Loucy (cell line): ENCODE measurements around the gene KATNAL1.

Source experiments
- H2AFZ ChIP-seq: fragments of 200-600 bp; sonication (generic); 2 replicates; pipeline ENCODE4 v1.6.0; 2016; ENCODE audit warnings: antibody characterized with exemption, mild to moderate bottlenecking, low read length, moderate library complexity
- H3F3A ChIP-seq: fragments of 200-600 bp; 2 replicates; pipeline ENCODE4 v1.6.0; 2016; ENCODE audit warnings: antibody characterized with exemption, low read depth, mild to moderate bottlenecking
- H3K27me3 ChIP-seq: fragments of 200-600 bp; sonication (generic); 2 replicates; pipeline ENCODE4 v1.6.1; 2014; ENCODE audit warnings: low read length, mild to moderate bottlenecking; ENCODE audit not compliant: insufficient read depth, poor library complexity, severe bottlenecking
- H3K36me3 ChIP-seq: fragments of 200-600 bp; sonication (generic); 2 replicates; pipeline ENCODE4 v1.6.1; 2016; ENCODE audit warnings: low read length; ENCODE audit not compliant: insufficient read depth
- H3K4me1 ChIP-seq: fragments of 200-600 bp; sonication (generic); 2 replicates; pipeline ENCODE4 v1.5.1; 2014; ENCODE audit warnings: low read length, mild to moderate bottlenecking; ENCODE audit not compliant: insufficient read depth, poor library complexity, severe bottlenecking
- H3K4me2 ChIP-seq: fragments of 200-600 bp; sonication (generic); 2 replicates; pipeline ENCODE4 v1.6.0; 2014; ENCODE audit warnings: antibody characterized with exemption, low read length, low read depth, mild to moderate bottlenecking; ENCODE audit not compliant: poor library complexity, severe bottlenecking
- H3K4me3 ChIP-seq: fragments of 200-600 bp; sonication (generic); 2 replicates; pipeline ENCODE4 v1.5.1; 2014; ENCODE audit warnings: low read length, mild to moderate bottlenecking, mixed read lengths; ENCODE audit not compliant: poor library complexity, severe bottlenecking
- H3K79me2 ChIP-seq: fragments of 200-600 bp; sonication (generic); 2 replicates; pipeline ENCODE4 v1.6.1; 2014; ENCODE audit warnings: low read length; ENCODE audit not compliant: insufficient read depth
- H3K9ac ChIP-seq: fragments of 200-600 bp; sonication (generic); 2 replicates; pipeline ENCODE4 v1.6.0; 2014; ENCODE audit warnings: mild to moderate bottlenecking, low read depth, low read length, moderate library complexity; ENCODE audit not compliant: poor library complexity, severe bottlenecking
- H3K9me2 ChIP-seq: fragments of 200-600 bp; sonication (generic); replicated peaks from 2 replicates; pipeline ENCODE4 v1.6.1; 2016; ENCODE audit warnings: low read depth, low read length, mixed read lengths
- H3K9me3 ChIP-seq: fragments of 200-600 bp; sonication (generic); 2 replicates; pipeline ENCODE4 v1.6.1; 2014; ENCODE audit warnings: mild to moderate bottlenecking, antibody characterized with exemption, low read length, low read depth; ENCODE audit not compliant: insufficient read depth
- H4K20me1 ChIP-seq: fragments of 200-600 bp; sonication (generic); 2 replicates; pipeline ENCODE4 v1.6.0; 2014; ENCODE audit warnings: antibody characterized with exemption, low read length, mild to moderate bottlenecking; ENCODE audit not compliant: insufficient read depth, poor library complexity, severe bottlenecking
- CTCF ChIP-seq: fragments of 200-600 bp; sonication (generic); conservative IDR thresholded peaks from 2 replicates; pipeline ENCODE4 v1.5.1; 2014; ENCODE audit warnings: mild to moderate bottlenecking, antibody characterized with exemption, low read length
- EZH2phosphoT487 ChIP-seq: fragments of 200-600 bp; IDR thresholded peaks from 2 replicates; pipeline ENCODE4 v1.6.1; 2018; ENCODE audit warnings: antibody characterized with exemption, mild to moderate bottlenecking, moderate library complexity, borderline replicate concordance

KATNAL1 gene

GRCh38 chr13:30222254-30222653 is 85.1 kb downstream of the KATNAL1 start:
- Histone ChIP-seq H3K27me3 (no peaks in the 10 kb centered on the region), H3K4me1 (no peaks in the 10 kb centered on the region), H3K9me3 (peaks cover 17% of the 10 kb centered on the region; the same call in 1 of the 2 replicates), H2AFZ (no peak overlapping the region), H3K4me3 (no peak overlapping the region), H3K9me2 (no peaks in the 10 kb centered on the region), H3K9ac (no peak overlapping the region), H3K36me3 (peaks cover 57% of the 10 kb centered on the region), H4K20me1 (no peaks in the 10 kb centered on the region), H3K79me2 (no peaks in the 10 kb centered on the region), H3F3A (no peaks in the 10 kb centered on the region), H3K4me2 (no peak overlapping the region)
- TF ChIP-seq CTCF (no peak), EZH2phosphoT487 (no peak)

- Histone ChIP-seq H3K4me2 (no peak overlapping the region), H2AFZ (no peak overlapping the region), H3K79me2 (peaks cover 8% of the 10 kb centered on the region; the same call in 1 of the 2 replicates), H3F3A (no peaks in the 10 kb centered on the region), H3K36me3 (peaks cover 18% of the 10 kb centered on the region), H3K4me3 (no peak overlapping the region), H3K27me3 (no peaks in the 10 kb centered on the region), H3K9ac (no peak overlapping the region), H3K4me1 (no peaks in the 10 kb centered on the region), H3K9me3 (no peaks in the 10 kb centered on the region), H4K20me1 (no peaks in the 10 kb centered on the region), H3K9me2 (no peaks in the 10 kb centered on the region)
- no peak for TF ChIP-seq EZH2phosphoT487
- TF ChIP-seq CTCF: no peak
Measured at GRCh38 chr13:30216111-30216510, 91.2 kb downstream of the KATNAL1 start.

GRCh38 chr13:30212256-30212655 is 95.1 kb downstream of the KATNAL1 start:
- Histone ChIP-seq H2AFZ (no peak overlapping the region), H3K4me1 (no peaks in the 10 kb centered on the region), H3K9ac (no peak overlapping the region), H3K27me3 (no peaks in the 10 kb centered on the region), H3K36me3 (peaks cover 28% of the 10 kb centered on the region), H3K9me3 (no peaks in the 10 kb centered on the region), H3F3A (no peaks in the 10 kb centered on the region), H3K4me2 (no peak overlapping the region), H3K4me3 (no peak overlapping the region), H4K20me1 (no peaks in the 10 kb centered on the region), H3K79me2 (peaks cover 8% of the 10 kb centered on the region; the same call in 1 of the 2 replicates), H3K9me2 (no peaks in the 10 kb centered on the region)
- TF ChIP-seq CTCF: no peak
- TF ChIP-seq EZH2phosphoT487: no peak
